OCI-LY7 (cell line): ENCODE measurements around the gene IGF1. TPM values are rescaled to one million over a fixed set of nuclear protein-coding genes. Genes with fewer than 3 reads are reported as not detected.

Source experiments
- BruUV-seq: library from RNA; stranded (reverse); fragments of 400-500 nt; replicated peaks from 2 replicates; lab custom pipeline; 2021; lab: Mats Ljungman, UMichigan
- CTCF ChIA-PET: fragments of 300-600 bp; sonication (Branson Sonifier 250); formaldehyde crosslinking; loops from one replicate; lab custom pipeline; 2022; ENCODE audit warnings: antibody characterized with exemption; ENCODE audit not compliant: unreplicated experiment; lab: Charles Lee
- POLR2A ChIA-PET: fragments of 300-600 bp; sonication (Branson Sonifier 250); formaldehyde crosslinking; loops from one replicate; lab custom pipeline; 2022; ENCODE audit warnings: antibody characterized with exemption; lab: Charles Lee
- DNase-seq: peaks from one replicate; pipeline ENCODE4 v3.0.0-alpha.2; 2015; ENCODE audit warnings: low spot score
- H2AFZ ChIP-seq: fragments of 200-600 bp; sonication (generic), shearing (Covaris generic); 2 replicates; pipeline ENCODE4 v1.6.1; 2014; ENCODE audit warnings: mild to moderate bottlenecking, antibody characterized with exemption, low read length, moderate library complexity
- H3K27ac ChIP-seq: fragments of 200-600 bp; sonication (generic); 2 replicates; pipeline ENCODE4 v1.5.1; 2014; ENCODE audit warnings: mixed run types, low read depth, mild to moderate bottlenecking, moderate library complexity, low read length, inconsistent platforms; ENCODE audit not compliant: poor library complexity, severe bottlenecking
- H3K36me3 ChIP-seq: fragments of 200-600 bp; sonication (generic); 2 replicates; pipeline ENCODE4 v1.6.1; 2014; ENCODE audit warnings: mild to moderate bottlenecking, antibody characterized with exemption, low read length, moderate library complexity, mixed read lengths; ENCODE audit not compliant: insufficient read depth
- H3K4me1 ChIP-seq: fragments of 200-600 bp; sonication (generic); 2 replicates; pipeline ENCODE4 v1.5.1; 2014; ENCODE audit warnings: mild to moderate bottlenecking, low read length; ENCODE audit not compliant: insufficient read depth, poor library complexity, severe bottlenecking
- H3K4me2 ChIP-seq: fragments of 200-600 bp; sonication (generic); 2 replicates; pipeline ENCODE4 v1.6.1; 2014; ENCODE audit warnings: mild to moderate bottlenecking, low read length
- H3K4me3 ChIP-seq: fragments of 200-600 bp; sonication (generic); 2 replicates; pipeline ENCODE4 v1.5.1; 2014; ENCODE audit warnings: mild to moderate bottlenecking, low read depth, low read length; ENCODE audit not compliant: poor library complexity, severe bottlenecking
- H3K79me2 ChIP-seq: fragments of 200-600 bp; sonication (generic); 2 replicates; pipeline ENCODE4 v1.6.1; 2016; ENCODE audit warnings: low read depth, mild to moderate bottlenecking, low read length, moderate library complexity, mixed read lengths; ENCODE audit not compliant: insufficient read depth
- H3K9me2 ChIP-seq: fragments of 200-600 bp; sonication (generic); 2 replicates; pipeline ENCODE4 v1.6.1; 2016; ENCODE audit warnings: mild to moderate bottlenecking, low read length, mixed read lengths; ENCODE audit not compliant: insufficient read depth
- H3K9me3 ChIP-seq: fragments of 200-600 bp; sonication (generic); 2 replicates; pipeline ENCODE4 v1.6.1; 2014; ENCODE audit warnings: mild to moderate bottlenecking, mixed run types, low read length, mixed read lengths
- H4K20me1 ChIP-seq: fragments of 200-600 bp; sonication (generic); 2 replicates; pipeline ENCODE4 v1.6.1; 2014; ENCODE audit warnings: mild to moderate bottlenecking, antibody characterized with exemption, low read length, moderate library complexity, mixed read lengths; ENCODE audit not compliant: insufficient read depth
- CTCF ChIP-seq: fragments of 200-600 bp; sonication (generic); conservative IDR thresholded peaks from 2 replicates; pipeline ENCODE4 v1.5.1; 2014; ENCODE audit warnings: mild to moderate bottlenecking, antibody characterized with exemption, low read length, moderate library complexity, mixed read lengths
- EZH2phosphoT487 ChIP-seq: fragments of 200-600 bp; sonication (generic); IDR thresholded peaks from 2 replicates; pipeline ENCODE4 v1.6.1; 2018; ENCODE audit warnings: low read depth, borderline replicate concordance, mild to moderate bottlenecking, mixed run types, antibody characterized with exemption, low read length, moderate library complexity, mixed read lengths
- intact Hi-C: fragments of 100-400 bp; cut with micrococcal nuclease; formaldehyde crosslinking; loops from one replicate; pipeline ENCODE4 v1.10.0; 2022; ENCODE audit not compliant: unreplicated experiment
- total RNA-seq, 2 experiments: library from RNA; depleted of rRNA in 1 of 2; stranded (reverse); fragments of >200 nt in 1 of 2; shearing (Covaris generic) in 1 of 2; gene quantifications; 2 replicates each; pipeline ENCODE4 v1.2.3, GENCODE V29; 2014 to 2022

IGF1 gene
- total RNA-seq, 2 experiments from 2014 or later: not detected

- no peak overlapping the region for H3K27ac ChIP-seq
- BruUV-seq: no TSS peak
- intact Hi-C loops: no loop called here
- TF ChIP-seq EZH2phosphoT487 (no peak), CTCF (no peak)
- H3K9me2 ChIP-seq: no peaks in the 10 kb centered on the region; the same call in 1 of the 2 replicates
- no peak overlapping the region for H3K4me3 ChIP-seq
- DNase-seq: no peak
- ChIA-PET POLR2A (no interaction called here), CTCF (no interaction called here)
- no peaks in the 10 kb centered on the region for H3K36me3 ChIP-seq
- no peaks in the 10 kb centered on the region for H4K20me1 ChIP-seq
- no peak overlapping the region for H2AFZ ChIP-seq
- no peaks in the 10 kb centered on the region for H3K9me3 ChIP-seq
- H3K79me2 ChIP-seq: no peaks in the 10 kb centered on the region
- H3K4me2 ChIP-seq: no peak overlapping the region
- no peaks in the 10 kb centered on the region for H3K4me1 ChIP-seq
These were observed 63.3 kb downstream of the IGF1 start for GRCh38 chr12:102417055-102417454.

- intact Hi-C loops: no loop called here
- H3K27ac ChIP-seq: no peak overlapping the region
- CTCF ChIA-PET: no interaction called here
- TF ChIP-seq CTCF: no peak
- no peak for TF ChIP-seq EZH2phosphoT487
- no peak for DNase-seq
- no peaks in the 10 kb centered on the region for H3K79me2 ChIP-seq
- BruUV-seq: no TSS peak
- no peak overlapping the region for H3K4me2 ChIP-seq
- H3K36me3 ChIP-seq: no peaks in the 10 kb centered on the region
- H4K20me1 ChIP-seq: no peaks in the 10 kb centered on the region
- POLR2A ChIA-PET: no interaction called here
- no peaks in the 10 kb centered on the region for H3K9me3 ChIP-seq
- H2AFZ ChIP-seq: no peak overlapping the region
- no peaks in the 10 kb centered on the region; the same call in 1 of the 2 replicates for H3K9me2 ChIP-seq
- no peak overlapping the region for H3K4me3 ChIP-seq
- no peaks in the 10 kb centered on the region for H3K4me1 ChIP-seq
These were observed 64.8 kb downstream of the IGF1 start for GRCh38 chr12:102415515-102415914.

GRCh38 chr12:102413396-102413795, 67.0 kb downstream of the IGF1 start:
- CTCF ChIA-PET: no interaction called here

More at GRCh38 chr12:102413396-102413795, 67.0 kb downstream of the IGF1 start:
- Histone ChIP-seq H3K79me2 (no peaks in the 10 kb centered on the region), H3K4me3 (no peak overlapping the region), H3K27ac (no peak overlapping the region), H3K9me3 (no peaks in the 10 kb centered on the region), H3K4me2 (no peak overlapping the region), H4K20me1 (no peaks in the 10 kb centered on the region), H3K4me1 (no peaks in the 10 kb centered on the region), H3K36me3 (no peaks in the 10 kb centered on the region), H2AFZ (no peak overlapping the region), H3K9me2 (no peaks in the 10 kb centered on the region; the same call in 1 of the 2 replicates)
- TF ChIP-seq EZH2phosphoT487 (no peak), CTCF (no peak)
- intact Hi-C loops: no loop called here
- DNase-seq: no peak
- POLR2A ChIA-PET: no interaction called here
- BruUV-seq: no TSS peak
